ENCODE measurements around the gene IFI44.

DNA sequence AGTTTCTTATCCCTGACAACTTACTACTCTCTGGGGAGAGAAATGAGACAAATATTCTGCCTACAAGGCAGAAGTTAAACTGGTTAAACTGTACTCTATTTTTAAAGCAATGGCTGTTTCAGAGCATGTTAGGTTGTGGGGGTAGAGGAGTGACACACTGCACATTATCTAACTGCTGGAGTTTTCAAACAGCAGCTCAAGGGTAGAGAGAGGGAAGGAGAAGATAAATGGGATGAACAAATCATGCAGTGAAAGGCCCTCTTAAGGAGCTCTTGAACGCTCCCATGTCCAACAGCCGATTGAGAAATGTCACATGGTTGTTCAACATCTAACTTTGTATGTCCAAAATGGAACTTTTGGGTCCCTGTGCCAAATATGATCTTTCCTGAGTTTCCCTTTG, 43.4 kb upstream of the IFI44 start:
- no peak for TF ChIP-seq YY1 (IDR thresholded peaks at IDR 0.05; ENCODE audit: insufficient read depth, insufficient read length)
- no peak for TF ChIP-seq ZNF274 (IDR thresholded peaks at IDR 0.05; ENCODE audit: low read depth, low read length)
- TF ChIP-seq SUZ12 (IDR thresholded peaks at IDR 0.05; ENCODE audit: extremely low read depth, insufficient read depth, insufficient read length), result no peak

Measured in NT2/D1 (cell line).